ENCODE measurements around the gene FICD.

Gene FICD

DNA sequence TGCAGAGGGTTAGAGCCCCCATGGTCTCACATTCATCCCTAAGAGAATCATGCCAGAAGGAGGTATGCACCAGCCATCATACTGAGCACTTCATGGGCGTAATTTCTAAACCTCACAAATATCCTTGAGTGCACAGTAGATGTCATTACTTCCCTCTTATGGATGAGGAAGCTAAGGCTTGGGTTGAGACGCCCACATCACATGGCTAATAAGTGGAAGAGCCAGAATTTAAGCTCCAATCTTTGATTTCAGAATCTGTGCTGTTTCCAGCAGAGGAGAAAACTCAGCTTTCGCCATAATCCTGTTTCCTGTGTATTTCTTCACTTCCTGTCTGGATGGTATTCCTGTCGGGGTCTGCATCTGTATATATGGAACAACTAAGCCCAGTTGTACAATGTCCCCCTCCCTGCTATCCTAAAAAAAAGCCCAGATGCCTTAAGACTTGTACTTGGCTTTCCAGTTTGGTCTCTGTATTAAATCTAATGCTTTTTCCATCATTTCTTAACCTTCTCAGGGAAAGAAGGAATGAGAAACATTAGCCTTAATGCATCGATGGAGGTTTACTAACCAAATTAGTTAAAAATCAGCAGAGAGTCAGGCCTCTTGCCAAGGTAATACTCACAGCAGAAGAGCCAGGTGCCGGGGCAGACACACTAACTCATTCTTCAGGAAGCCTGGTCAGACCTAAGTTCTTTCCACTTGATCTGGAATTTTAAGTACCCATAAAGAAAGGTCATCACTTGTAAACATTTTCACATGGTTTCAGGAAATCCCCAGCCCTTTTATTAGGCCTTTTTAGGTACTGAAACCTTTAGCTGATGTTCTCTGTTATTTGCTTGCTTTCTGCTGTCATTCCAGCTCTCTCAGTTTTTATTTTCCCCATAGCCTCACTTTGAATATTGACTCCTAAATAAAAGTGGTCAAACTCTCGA is 52.6 kb downstream of the FICD start:
- no peak for DNase-seq

GRCh38 chr12:108568338-108569154 is 53.5 kb downstream of the FICD start:
- DNase-seq = no peak
